Smooth muscle cell of the brain vasculature (primary cell): ENCODE results near the gene ZNF814.
"Not testable (repeated sequence)": the region's sequence is repeated elsewhere in the genome, so short reads cannot be mapped to it uniquely, and the experiment has no call there.

Experiments
- DNase-seq: peaks from one replicate; pipeline ENCODE4 v3.0.0-alpha.2; 2012; ENCODE audit warnings: low read depth, low spot score

ZNF814 gene

DNA sequence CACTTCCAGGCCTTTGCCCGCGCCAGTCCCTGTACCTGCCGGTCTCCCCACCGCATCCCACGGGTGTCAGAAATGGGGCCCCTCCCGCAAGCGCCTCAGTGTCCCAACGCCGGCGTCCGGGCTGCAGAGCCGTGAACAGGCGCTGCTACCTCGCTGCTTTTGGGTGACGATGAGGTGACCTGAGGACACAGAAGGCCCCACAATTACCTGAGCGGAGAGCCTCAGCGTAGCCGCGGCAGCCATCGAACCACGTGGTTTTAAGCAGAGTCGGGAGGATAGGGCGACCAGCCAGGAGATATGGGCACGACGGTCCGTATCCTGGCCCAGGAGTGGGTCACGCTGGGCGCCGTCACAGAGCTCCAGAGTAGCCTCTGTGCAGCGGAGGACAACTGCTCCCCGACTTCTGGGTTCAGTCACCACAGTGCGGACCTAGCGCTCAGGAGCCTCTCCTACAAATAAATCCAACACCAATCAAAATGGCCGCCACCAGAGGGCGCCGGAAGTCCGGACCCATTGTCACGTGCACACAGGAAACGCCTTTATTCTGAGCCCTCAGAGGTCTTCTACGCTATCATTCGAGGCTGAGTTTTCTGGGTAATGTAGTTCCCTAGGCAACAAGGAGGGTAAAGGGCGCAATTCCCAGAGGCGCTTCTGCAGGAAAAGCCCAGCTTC, at the start of gene ZNF814:
TSS of gene ZNF814 (minus strand) at position 478 of the 672 bp plus-strand sequence. CDS start at position 243, 235 bp downstream.
- peak; percentile 56 for DNase-seq

DNA sequence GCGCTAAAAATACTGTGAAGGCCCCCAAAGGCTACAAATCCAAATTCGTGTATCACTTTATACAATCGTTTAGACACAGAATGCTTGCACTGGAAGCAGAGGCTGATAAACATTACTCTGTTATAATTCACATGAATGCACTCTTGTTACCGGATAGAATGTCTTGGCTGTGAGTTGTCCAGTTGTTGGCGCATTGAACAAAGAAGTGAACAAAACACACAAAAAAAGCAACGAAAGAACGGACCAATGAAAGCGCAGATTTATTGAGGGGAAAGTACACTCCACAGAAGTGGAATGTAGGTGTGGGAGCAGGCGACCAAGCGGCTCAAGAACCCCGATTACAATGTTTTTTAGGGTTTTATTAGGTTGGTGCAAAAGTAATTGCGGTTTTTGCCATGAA, 46.9 kb upstream of the ZNF814 start:
- no peak for DNase-seq

DNA sequence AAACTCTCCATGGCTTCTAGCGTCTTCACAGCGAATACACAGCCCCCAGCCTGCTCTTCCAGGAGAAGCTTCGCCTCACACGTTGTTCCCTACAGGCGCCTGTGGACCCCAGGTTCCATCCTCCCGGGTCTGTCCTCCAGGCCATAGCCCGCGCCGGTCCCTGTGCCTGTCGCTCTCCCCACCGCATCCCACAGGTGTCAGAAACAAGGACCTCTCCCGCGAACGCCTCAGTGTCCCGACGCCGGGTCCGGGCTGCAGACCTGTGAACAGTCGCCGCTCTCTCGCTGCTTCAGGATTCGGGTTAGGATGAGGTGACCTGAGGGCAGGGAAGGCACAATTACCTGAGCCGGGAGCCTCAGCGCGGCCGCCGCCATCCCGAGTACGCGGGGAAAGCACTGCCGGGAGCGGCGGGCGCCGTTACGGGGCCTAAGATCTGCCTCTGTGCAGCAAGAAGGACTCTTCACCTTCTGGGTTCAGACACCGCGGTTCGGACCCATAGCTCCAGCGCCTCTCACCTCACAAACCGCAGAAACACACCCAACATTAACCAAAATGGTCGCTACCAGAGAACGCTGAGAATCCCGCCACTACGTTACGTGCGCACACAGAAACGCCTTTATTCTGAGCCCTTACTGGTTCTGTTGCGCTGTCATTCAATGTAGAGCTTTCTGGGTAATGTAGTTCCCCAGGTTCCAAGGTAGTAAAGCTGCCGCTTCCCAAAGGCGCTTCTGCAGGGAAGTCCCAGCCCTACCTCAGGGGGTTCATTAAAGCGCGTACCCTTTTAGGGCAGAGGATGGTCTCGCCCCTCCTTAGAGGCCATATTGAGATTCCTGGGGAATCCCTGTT, 46.2 kb upstream of the ZNF814 start, which contains the start of gene ZNF418:
TSS of gene ZNF418 (minus strand) at position 583 of the 846 bp plus-strand sequence. CDS start 1,580 bp downstream, outside the sequence.
- DNase-seq: peak; percentile 53

DNA sequence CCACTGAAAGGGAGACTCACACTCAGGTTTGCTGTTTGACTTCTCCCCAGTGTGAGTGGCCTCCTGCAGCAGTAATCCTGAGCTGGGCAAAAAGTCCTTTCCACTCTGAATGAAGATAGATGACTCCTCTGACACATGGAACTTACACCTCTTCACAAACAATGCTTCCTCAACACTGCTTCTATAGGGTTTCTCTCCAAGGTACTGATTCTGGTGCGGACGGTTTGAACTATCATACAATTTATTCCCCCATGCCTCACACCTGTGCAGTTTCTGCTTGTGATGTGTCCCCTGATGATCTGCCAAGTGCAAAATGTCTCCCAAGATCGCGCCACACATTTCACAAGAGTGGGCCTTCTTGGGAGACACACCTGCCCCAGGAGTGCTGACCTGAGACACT, 38.8 kb upstream of the ZNF814 start:
- DNase-seq: no peak

DNA sequence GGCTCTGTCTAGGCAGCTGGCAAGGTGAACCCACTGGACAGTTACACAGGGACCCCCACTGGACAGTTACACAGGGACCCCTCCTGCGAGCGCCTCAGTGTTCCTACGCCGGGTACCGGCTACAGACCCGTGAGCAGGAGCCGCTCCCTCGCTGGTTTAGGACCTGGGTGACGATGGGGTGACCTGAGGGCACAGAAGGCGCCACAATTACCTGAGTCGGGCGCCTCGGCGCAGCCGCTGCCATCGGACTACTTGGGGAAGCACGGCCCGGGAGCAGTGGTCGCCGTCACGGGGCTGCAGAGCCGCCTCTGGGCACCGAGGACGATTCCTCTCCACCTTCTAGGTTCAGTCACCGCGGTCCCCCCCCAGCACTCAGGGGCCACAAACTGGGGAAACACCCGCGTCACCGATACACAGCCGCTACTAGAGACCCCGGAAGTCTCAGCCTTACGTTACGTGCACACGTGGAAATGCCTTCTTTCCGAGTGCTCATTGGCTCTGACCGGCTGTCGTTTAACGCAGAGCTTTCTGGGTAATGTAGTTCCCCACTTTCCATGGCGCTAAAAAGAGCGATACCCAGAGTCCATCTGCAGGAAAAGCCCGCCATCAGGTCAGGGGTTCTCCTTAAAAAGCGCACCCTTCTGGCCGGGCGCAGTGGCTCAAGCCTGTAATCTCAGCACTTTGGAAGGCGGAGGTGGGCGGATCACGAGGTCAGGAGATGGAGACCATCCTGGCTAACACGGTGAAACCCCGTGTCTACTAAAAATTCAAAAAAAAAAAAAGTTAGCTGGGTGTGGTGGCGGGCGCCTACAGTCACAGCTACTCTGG, 27.5 kb upstream of the ZNF814 start, which contains the start of gene ZNF417:
TSS of gene ZNF417 (minus strand) at position 425 of the 828 bp plus-strand sequence. CDS start at position 244, 181 bp downstream.
- DNase-seq: peak; percentile 82

DNA sequence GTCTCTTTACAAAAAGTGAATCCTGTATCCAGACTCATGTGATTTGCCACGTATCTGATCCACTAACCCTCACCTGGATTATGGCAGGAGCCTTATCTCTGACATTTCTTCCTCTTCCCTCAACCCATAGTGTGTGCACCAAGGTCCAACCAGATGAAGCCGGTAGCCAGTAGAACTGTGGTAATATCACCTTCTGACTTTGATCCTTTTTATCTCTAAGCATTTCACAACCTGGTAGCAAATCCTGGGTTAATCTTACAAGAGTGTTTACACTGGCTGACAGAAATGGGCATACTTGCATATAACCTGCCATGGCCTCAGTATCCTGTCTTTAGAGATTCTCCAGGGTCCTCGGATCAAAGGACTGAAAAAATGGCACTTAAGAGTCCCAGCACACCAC, 25.7 kb upstream of the ZNF814 start:
- DNase-seq: no peak

DNA sequence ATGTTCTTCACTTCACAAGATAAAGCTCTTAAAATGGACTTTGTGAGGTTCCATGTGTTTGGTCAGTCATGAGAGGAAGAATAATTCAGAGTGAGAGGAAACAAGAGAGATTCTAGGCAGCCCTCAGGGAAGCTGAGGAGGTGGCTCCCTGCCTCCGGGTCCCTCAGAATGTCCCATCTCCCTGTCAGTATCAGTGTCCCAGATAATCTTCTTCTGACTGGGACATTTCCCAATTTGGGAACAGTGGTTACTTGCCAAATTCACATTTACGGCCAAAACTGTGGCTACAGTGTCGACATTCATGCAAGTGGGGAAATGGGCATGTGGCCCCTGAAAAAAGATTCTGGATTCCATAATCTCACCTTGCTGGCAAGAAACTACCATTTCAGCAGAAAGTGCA, 18.6 kb upstream of the ZNF814 start:
- no peak for DNase-seq

- no peak for DNase-seq
Measured at GRCh38 chr19:57905258-57905657, 16.4 kb upstream of the ZNF814 start.

DNA sequence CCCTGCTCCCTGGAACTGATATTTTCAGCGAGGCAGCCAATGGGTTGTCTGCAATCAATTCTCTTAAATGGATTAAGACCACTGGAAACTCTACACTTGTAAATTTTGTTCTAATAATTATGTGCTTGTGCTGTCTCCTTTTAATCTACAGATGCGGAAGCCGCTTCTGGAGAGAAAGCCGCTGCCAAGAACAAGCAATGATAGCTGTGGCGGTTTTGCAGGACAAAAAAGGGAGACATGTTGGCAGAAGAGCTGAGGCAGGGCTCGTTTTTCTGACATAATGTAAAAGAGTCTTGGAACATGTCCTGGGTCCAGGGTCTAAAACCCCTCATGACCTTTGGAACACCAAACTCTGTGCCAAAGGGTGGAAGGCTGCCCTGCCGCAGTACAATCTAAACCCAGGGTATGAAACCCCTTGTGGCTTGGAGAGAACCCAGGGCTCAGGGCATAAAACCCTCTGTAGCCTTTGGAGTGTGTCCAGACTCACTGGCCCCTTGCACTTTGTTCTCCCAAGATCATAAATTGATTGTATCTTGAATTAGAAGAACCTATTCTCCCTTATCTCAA, 14.9 kb upstream of the ZNF814 start:
- no peak for DNase-seq

- DNase-seq: no peak
Measured at GRCh38 chr19:57900311-57900710, 11.5 kb upstream of the ZNF814 start.

DNA sequence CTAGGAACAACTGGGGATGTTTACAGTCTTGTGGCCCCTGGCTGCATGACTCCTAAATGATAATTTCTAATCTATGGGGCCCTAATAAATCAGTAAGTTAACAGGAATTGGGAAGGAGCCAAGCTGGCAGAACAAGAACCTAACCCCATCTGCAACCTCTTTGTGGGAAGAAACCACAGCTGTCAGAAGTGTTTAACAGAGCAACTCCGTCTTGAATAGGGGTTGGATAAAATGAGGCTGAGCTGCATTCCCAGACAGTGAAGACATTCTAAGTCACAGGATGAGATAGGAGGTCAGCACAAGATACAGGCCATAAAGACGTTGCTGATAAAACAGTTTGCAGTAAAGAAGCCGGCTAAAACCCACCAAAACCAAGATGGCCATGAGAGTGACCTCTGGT, 1.9 kb upstream of the ZNF814 start:
- not testable (repeated sequence) for DNase-seq

- DNase-seq: no peak
Measured at GRCh38 chr19:57888107-57888559, 704 bp downstream of the ZNF814 start.

GRCh38 chr19:57887195-57887941, 1.5 kb downstream of the ZNF814 start:
- DNase-seq: no peak

- no peak for DNase-seq
Measured at GRCh38 chr19:57886046-57886445, 2.8 kb downstream of the ZNF814 start.

- DNase-seq: not testable (repeated sequence)
Measured at GRCh38 chr19:57873883-57874799, 14.7 kb downstream of the ZNF814 start.

DNA sequence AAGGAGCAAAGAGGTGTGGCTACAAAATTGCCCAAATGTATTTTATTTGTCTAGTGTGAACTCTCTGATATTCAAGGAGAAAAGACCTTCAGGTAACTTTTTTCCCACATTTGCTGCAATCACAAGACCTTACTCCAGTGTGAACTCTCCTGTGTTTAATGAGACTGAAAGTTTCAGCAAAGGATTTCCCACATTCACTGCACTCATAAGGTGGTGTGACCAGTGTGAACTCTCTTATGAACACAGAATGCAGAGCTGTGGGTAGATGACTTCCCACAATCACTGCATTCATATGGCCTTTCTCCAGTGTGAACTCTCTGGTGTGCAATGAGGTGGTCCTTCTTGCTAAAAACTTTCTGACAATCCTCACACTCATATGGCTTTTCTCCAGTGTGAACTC, 16.4 kb downstream of the ZNF814 start:
- DNase-seq: no peak

DNA sequence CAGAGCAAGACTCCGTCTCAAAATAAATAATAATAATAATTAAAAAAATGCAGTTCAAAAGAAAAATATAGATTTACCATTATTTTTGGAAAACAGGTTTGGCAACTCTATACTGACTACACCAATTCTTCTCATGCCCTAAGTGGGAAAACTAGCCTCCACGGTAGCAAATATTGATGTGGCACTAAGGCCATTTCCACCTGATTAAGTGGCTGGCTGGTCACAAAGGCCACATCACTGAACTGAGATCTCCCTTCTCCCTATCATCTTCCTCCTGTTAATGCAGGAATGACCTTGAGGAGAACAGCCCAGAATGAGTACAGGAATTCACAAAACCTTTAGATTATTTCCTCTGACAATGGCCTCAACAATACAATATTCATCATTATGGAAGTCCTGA, 18.6 kb downstream of the ZNF814 start:
- DNase-seq: no peak

GRCh38 chr19:57869655-57870054, 19.2 kb downstream of the ZNF814 start:
- not testable (repeated sequence) for DNase-seq

- DNase-seq: no peak
Measured at GRCh38 chr19:57867868-57868492, 20.9 kb downstream of the ZNF814 start.
